ENCODE results near the gene PKNOX1.
"Not testable (repeated sequence)": the region's sequence is repeated elsewhere in the genome, so short reads cannot be mapped to it uniquely, and the experiment has no call there.

DNA sequence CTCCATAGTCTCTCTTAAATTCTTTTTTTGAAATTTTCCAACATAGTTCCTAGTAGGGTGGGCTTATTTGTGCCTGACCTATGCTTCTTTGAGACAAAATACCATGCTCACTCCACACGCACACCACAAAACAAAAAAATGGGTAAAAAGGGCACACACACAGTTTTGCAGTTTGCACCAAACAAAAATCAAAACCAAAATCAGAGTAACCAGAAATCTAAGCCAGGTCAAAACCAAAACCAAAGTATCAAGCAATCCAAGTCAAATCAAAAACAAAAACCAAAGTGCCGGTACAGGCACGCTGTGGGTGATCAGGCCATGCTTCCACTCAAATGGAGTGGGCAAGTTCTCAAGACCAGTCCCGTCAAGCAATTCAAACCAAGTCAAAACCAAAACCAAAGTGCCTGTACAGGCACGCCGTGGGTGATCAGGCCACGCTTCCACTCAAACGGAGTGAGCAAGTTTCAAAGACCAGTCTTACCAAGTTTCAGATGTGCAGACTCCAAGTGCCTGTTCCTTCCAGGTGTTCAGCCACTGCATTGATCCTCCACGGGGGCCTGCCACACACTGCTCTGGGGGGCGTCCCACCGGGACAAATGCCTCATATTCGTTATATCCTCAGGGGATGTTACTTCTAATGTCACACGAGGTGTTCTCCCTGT is 25.1 kb upstream of the PKNOX1 start:
- TF ChIP-seq EZH2 (IDR thresholded peaks at IDR 0.05); FOXP2 (optimal IDR thresholded peaks at IDR 0.05; ENCODE audit: control extremely low read depth, extremely low read length, insufficient read depth); POLR2AphosphoS5 (IDR thresholded peaks at IDR 0.05; ENCODE audit: borderline replicate concordance, low read depth, low read length): not testable (repeated sequence)
